ENCODE results near the gene ANKRD49. TPM values are rescaled to one million over a fixed set of nuclear protein-coding genes. Genes with fewer than 3 reads are reported as not detected.

Gene ANKRD49
- polyA plus RNA-seq, 2 of the 4 experiments (the other 2 are of a cell fraction) = 9.7 to 20.3 TPM

DNA sequence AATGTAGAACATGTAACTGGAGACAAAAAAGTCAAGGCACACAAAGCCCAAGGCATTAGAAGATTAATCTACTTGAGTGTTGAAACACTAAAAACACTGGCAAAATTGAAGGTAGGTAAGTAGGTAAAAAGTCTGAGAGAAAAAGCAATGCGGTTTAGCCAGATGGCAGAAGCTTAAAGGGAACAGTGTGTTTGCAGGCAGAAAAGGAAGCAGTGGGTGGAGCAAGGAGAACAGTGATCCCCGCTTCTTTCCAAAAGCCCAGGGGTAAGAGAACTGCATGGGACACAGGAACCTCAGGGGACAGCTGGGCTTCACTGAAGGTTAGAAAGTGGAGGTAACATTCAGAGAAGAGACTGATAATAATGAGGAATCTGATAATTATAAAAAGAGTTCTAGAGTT, 16.2 kb upstream of the ANKRD49 start:
- DNase-seq (ENCODE audit: low read depth in 1 of 2, low spot score in 1 of 2) (no peak), FAIRE-seq (no peak), ATAC-seq (no peak)
- H3K4me3 ChIP-seq = no peak overlapping the region
- H3K9me3 ChIP-seq = no peaks in the 10 kb centered on the region
- WGBS (ENCODE audit: missing lambda C conversion rate) = 100% methylated on average over 2 of the region's 2 CpGs
- TF ChIP-seq EHF (CRISPR knock-in tag; IDR thresholded peaks at IDR 0.05) = no peak
- no peak for TF ChIP-seq CBX2 (IDR thresholded peaks at IDR 0.05; ENCODE audit: borderline replicate concordance, low read depth)
- TF ChIP-seq TP53 (CRISPR knock-in tag; IDR thresholded peaks at IDR 0.05) = no peak
- TF ChIP-seq ZSCAN20 (CRISPR knock-in tag; IDR thresholded peaks at IDR 0.05) = no peak
- no peak for TF ChIP-seq CHD4 (IDR thresholded peaks at IDR 0.05; ENCODE audit: borderline replicate concordance)
- TF ChIP-seq NPAS2 (CRISPR knock-in tag; IDR thresholded peaks at IDR 0.05; ENCODE audit: borderline replicate concordance) = no peak
- no peak overlapping the region for H3K27ac ChIP-seq
- ChIA-PET CTCF (no interaction called here), POLR2A (no interaction called here)
- no peak overlapping the region for H3K4me2 ChIP-seq
- H3K4me1 ChIP-seq = no peaks in the 10 kb centered on the region

DNA sequence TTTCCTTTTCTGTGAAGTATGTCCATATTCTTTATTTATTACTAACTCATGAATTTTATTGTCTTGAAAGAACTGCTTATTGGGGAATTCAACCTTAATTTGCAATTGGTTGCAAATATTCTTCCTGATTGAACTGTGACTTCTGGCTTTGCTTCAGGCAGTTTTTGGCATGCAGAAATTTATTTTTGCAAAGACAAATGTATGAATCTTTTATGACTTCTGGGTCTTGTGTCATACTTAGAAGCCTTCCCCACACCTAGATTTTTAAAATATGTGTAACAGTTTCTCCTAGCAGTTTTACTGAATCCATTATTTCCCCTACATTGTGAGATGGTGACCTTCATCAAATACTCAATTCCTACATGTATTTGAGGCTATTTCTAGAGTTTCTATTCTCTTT, 12.4 kb upstream of the ANKRD49 start:
- DNase-seq (ENCODE audit: low read depth in 1 of 2, low spot score in 1 of 2) (no peak), FAIRE-seq (no peak), ATAC-seq (no peak)
- ChIA-PET POLR2A (no interaction called here), CTCF (no interaction called here)
- Histone ChIP-seq H3K27ac (no peak overlapping the region), H3K4me3 (no peak overlapping the region), H3K4me2 (no peak overlapping the region), H3K4me1 (no peaks in the 10 kb centered on the region), H3K9me3 (no peaks in the 10 kb centered on the region)
- no peak for TF ChIP-seq HOXB13 (CRISPR knock-in tag; IDR thresholded peaks at IDR 0.05; ENCODE audit: low read depth)

DNA sequence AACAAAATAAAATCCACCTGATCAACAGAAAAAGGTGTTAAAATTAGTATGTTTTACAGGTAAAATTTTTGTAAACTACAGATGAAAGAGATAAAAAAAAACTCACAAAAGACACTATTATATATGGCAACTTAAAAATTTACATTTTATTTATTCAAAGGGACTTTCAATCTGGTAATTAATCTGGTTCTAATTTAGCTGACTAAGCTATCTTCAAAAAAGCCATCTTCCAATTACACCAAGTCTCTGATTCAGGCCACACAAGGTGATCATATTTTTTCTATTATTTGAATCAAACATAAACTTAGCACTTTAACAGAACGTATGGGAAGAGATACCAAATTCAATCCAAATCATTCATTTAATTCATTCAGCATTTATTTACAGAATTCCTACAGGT, 7.7 kb upstream of the ANKRD49 start:
- POLR2A ChIA-PET = no interaction called here
- WGBS (ENCODE audit: missing lambda C conversion rate) = 89% methylated on average over 1 of the region's 1 CpG
- no peak for DNase-seq (ENCODE audit: low read depth in 1 of 2, low spot score in 1 of 2)
- H3K4me3 ChIP-seq = no peak overlapping the region
- no peaks in the 10 kb centered on the region for H3K4me1 ChIP-seq
- ATAC-seq = no peak
- no peak for FAIRE-seq
- H3K27ac ChIP-seq = no peak overlapping the region
- H3K4me2 ChIP-seq = no peak overlapping the region
- CTCF ChIA-PET = interaction anchor here (0.6 kb wide), 1 partner anchor 176 kb away, joined by 3 read pairs; no protein-coding TSS in a partner anchor
- H3K9me3 ChIP-seq = no peaks in the 10 kb centered on the region
- TF ChIP-seq RCOR1 (IDR thresholded peaks at IDR 0.05; ENCODE audit: low read depth, low read length) (no peak), MAFK (IDR thresholded peaks at IDR 0.05; ENCODE audit: partially characterized antibody) (peak; percentile 73)

DNA sequence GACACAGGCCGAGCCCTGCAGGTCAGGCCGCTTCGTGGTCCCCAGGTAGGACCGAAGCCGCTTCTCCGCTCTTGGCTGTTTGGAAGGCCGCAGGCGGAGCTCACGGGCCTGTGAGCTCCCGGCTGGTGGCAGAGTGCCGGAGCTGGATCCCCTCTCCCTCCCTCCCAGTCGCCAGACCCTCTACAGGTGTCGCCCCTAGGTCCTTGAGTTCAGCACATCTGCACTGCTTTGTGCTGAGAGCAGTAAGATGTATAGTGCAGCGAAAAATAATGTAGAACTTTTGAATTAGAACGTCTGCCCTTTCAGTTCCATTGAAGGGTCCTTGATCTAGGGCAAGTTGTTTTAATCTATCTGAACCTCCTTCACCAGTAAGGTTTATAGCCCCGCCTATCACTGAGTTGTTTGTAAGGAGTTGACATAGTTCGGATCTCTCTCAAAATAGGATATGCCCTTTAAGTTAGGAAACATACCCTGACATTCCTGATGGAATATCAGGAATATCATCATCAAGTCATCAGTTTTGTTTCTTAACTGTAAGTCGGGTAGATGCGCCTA, 419 bp downstream of the ANKRD49 start:
- Histone ChIP-seq H3K27ac (peak overlapping the region; percentile 81 to 83), H3K4me3 (peak overlapping the region; percentile 97), H3K9me3 (no peaks in the 10 kb centered on the region), H3K4me1 (peaks cover 18% of the 10 kb centered on the region), H3K4me2 (peak overlapping the region; percentile 97)
- no peak for DNase-seq (ENCODE audit: low read depth in 1 of 2, low spot score in 1 of 2)
- no peak for TF ChIP-seq NPAS2 (CRISPR knock-in tag; IDR thresholded peaks at IDR 0.05; ENCODE audit: borderline replicate concordance)
- TF ChIP-seq ZC3H11A (IDR thresholded peaks at IDR 0.05) = no peak
- no peak for TF ChIP-seq CEBPB (IDR thresholded peaks at IDR 0.05)
- TF ChIP-seq KDM1A (IDR thresholded peaks at IDR 0.05; ENCODE audit: low read depth) = no peak
- TF ChIP-seq, protein P1, sequence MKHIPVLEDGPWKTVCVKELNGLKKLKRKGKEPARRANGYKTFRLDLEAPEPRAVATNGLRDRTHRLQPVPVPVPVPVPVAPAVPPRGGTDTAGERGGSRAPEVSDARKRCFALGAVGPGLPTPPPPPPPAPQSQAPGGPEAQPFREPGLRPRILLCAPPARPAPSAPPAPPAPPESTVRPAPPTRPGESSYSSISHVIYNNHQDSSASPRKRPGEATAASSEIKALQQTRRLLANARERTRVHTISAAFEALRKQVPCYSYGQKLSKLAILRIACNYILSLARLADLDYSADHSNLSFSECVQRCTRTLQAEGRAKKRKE (CRISPR knock-in tag; IDR thresholded peaks at IDR 0.05; ENCODE audit: low read depth) = no peak
- TF ChIP-seq, protein P2, sequence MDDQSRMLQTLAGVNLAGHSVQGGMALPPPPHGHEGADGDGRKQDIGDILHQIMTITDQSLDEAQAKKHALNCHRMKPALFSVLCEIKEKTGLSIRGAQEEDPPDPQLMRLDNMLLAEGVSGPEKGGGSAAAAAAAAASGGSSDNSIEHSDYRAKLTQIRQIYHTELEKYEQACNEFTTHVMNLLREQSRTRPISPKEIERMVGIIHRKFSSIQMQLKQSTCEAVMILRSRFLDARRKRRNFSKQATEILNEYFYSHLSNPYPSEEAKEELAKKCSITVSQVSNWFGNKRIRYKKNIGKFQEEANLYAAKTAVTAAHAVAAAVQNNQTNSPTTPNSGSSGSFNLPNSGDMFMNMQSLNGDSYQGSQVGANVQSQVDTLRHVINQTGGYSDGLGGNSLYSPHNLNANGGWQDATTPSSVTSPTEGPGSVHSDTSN (IDR thresholded peaks at IDR 0.05) = no peak
- TF ChIP-seq, protein P3, sequence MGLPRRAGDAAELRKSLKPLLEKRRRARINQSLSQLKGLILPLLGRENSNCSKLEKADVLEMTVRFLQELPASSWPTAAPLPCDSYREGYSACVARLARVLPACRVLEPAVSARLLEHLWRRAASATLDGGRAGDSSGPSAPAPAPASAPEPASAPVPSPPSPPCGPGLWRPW (IDR thresholded peaks at IDR 0.05) = no peak
- TF ChIP-seq POLR2AphosphoS2 (conservative IDR thresholded peaks at IDR 0.05; ENCODE audit: low read length) = no peak
- no peak for TF ChIP-seq EHF (CRISPR knock-in tag; IDR thresholded peaks at IDR 0.05)
- no peak for TF ChIP-seq TP53 (CRISPR knock-in tag; IDR thresholded peaks at IDR 0.05)
- no peak for TF ChIP-seq JUNB (IDR thresholded peaks at IDR 0.05)
- no peak for TF ChIP-seq GATA3 (IDR thresholded peaks at IDR 0.05; ENCODE audit: borderline replicate concordance)
- no peak for TF ChIP-seq HDAC2 (IDR thresholded peaks at IDR 0.05)
- TF ChIP-seq JUN (IDR thresholded peaks at IDR 0.05) = no peak
- TF ChIP-seq EHMT2 (IDR thresholded peaks at IDR 0.05; ENCODE audit: low read depth) = no peak
- TF ChIP-seq CHD4 (IDR thresholded peaks at IDR 0.05; ENCODE audit: borderline replicate concordance) = no peak
- no peak for TF ChIP-seq ZSCAN20 (CRISPR knock-in tag; IDR thresholded peaks at IDR 0.05)
- CTCF ChIA-PET = no interaction called here
- FAIRE-seq = no peak
- peak; percentile 79 to 87 for ATAC-seq
- POLR2A ChIA-PET = no interaction called here
- 4% methylated on average over 12 of the region's 19 CpGs for WGBS (ENCODE audit: missing lambda C conversion rate)
